ENCODE results near the gene SFI1.
"Not testable (repeated sequence)": the region's sequence is repeated elsewhere in the genome, so short reads cannot be mapped to it uniquely, and the experiment has no call there.

The SFI1 gene

DNA sequence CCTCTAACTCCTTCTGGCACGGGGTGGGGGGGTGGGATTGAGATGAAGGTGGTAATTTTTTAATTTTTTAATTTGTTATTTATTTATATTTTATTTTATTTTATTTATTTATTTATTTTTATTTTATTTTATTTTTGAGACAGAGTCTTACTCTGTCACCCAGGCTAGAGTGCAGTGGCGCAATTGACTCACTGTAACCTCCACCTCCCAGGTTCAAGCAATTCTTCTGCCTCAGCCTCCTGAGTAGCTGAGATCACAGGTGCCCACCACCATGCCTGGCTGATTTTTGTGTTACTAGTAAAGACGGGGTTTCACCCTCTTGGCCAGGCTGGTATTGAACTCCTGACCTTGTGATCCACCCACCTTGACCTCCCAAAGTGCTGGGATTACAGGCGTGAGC is 43.8 kb downstream of the SFI1 start:
- not testable (repeated sequence) for H2BK12ac ChIP-seq (ENCODE audit: low read length); H2AFZ ChIP-seq (ENCODE audit: low read length); H3K27ac ChIP-seq (replicated peaks; ENCODE audit: low read length); H2BK5ac ChIP-seq (ENCODE audit: low read length); H4K91ac ChIP-seq (ENCODE audit: low read depth, low read length, poor library complexity); H3K14ac ChIP-seq (ENCODE audit: low read length); H2BK120ac ChIP-seq (ENCODE audit: low read depth, low read length); H3K18ac ChIP-seq (ENCODE audit: low read length); H3K23ac ChIP-seq (ENCODE audit: low read depth, low read length, poor library complexity); H3K9me3 ChIP-seq (replicated peaks in 1 of 2; ENCODE audit: control insufficient read depth in 2 of 2, insufficient read depth in 1 of 2, low read depth in 1 of 2, low read length in 2 of 2); H3K4me3 ChIP-seq (ENCODE audit: low read length in 2 of 2); H3K27me3 ChIP-seq (ENCODE audit: control insufficient read depth in 3 of 3, insufficient read depth in 3 of 3, low read depth in 1 of 3, low read length in 3 of 3); H2AK5ac ChIP-seq (ENCODE audit: low read depth, low read length); H3K4me2 ChIP-seq (ENCODE audit: insufficient read depth, low read length, poor library complexity, severe bottlenecking); H3K4me1 ChIP-seq (ENCODE audit: control insufficient read depth in 2 of 2, insufficient read depth in 1 of 2, low read depth in 1 of 2, low read length in 2 of 2); H4K8ac ChIP-seq (ENCODE audit: low read depth, low read length); H3K9ac ChIP-seq (ENCODE audit: low read depth, low read length, poor library complexity); H3K4ac ChIP-seq (ENCODE audit: low read length); H3K79me1 ChIP-seq (ENCODE audit: low read depth, low read length); DNase-seq (ENCODE audit: low spot score); H2BK15ac ChIP-seq (ENCODE audit: low read length)
- H3K36me3 ChIP-seq (replicated peaks in 1 of 2; ENCODE audit: control insufficient read depth in 2 of 2, insufficient read depth in 2 of 2, low read length in 2 of 2): peaks cover 0 to 12% of the 10 kb centered on the region in 2 donors
- WGBS, 2 donors (ENCODE audit: extremely low coverage in 2 of 2, insufficient read length in 2 of 2, insufficient replicate concordance in 1 of 2): no CpG with 5 or more reads among the region's 4 CpGs

GRCh38 chr22:31540966-31541365 is 44.6 kb downstream of the SFI1 start:
- no peak for DNase-seq (ENCODE audit: low spot score)
- Histone ChIP-seq H2BK12ac (ENCODE audit: low read length) (no peak overlapping the region), H3K36me3 (replicated peaks in 1 of 2; ENCODE audit: control insufficient read depth in 2 of 2, insufficient read depth in 2 of 2, low read length in 2 of 2) (peaks cover 0 to 14% of the 10 kb centered on the region in 2 donors), H2BK15ac (ENCODE audit: low read length) (no peak overlapping the region), H4K8ac (ENCODE audit: low read depth, low read length) (no peak overlapping the region), H3K27me3 (ENCODE audit: control insufficient read depth in 3 of 3, insufficient read depth in 3 of 3, low read depth in 1 of 3, low read length in 3 of 3) (no peaks in the 10 kb centered on the region), H3K18ac (ENCODE audit: low read length) (no peak overlapping the region), H2BK5ac (ENCODE audit: low read length) (no peak overlapping the region), H3K79me1 (ENCODE audit: low read depth, low read length) (peaks cover 2% of the 10 kb centered on the region), H3K4ac (ENCODE audit: low read length) (no peak overlapping the region), H3K9me3 (replicated peaks in 1 of 2; ENCODE audit: control insufficient read depth in 2 of 2, insufficient read depth in 1 of 2, low read depth in 1 of 2, low read length in 2 of 2) (no peaks in the 10 kb centered on the region), H3K4me2 (ENCODE audit: insufficient read depth, low read length, poor library complexity, severe bottlenecking) (no peak overlapping the region), H3K4me1 (ENCODE audit: control insufficient read depth in 2 of 2, insufficient read depth in 1 of 2, low read depth in 1 of 2, low read length in 2 of 2) (no peaks in the 10 kb centered on the region), H2AFZ (ENCODE audit: low read length) (no peak overlapping the region), H3K23ac (ENCODE audit: low read depth, low read length, poor library complexity) (no peak overlapping the region), H3K14ac (ENCODE audit: low read length) (no peak overlapping the region), H4K91ac (ENCODE audit: low read depth, low read length, poor library complexity) (no peak overlapping the region), H3K27ac (replicated peaks; ENCODE audit: low read length) (no peak overlapping the region), H3K4me3 (ENCODE audit: low read length in 2 of 2) (no peak overlapping the region), H2AK5ac (ENCODE audit: low read depth, low read length) (no peak overlapping the region), H3K9ac (ENCODE audit: low read depth, low read length, poor library complexity) (no peak overlapping the region), H2BK120ac (ENCODE audit: low read depth, low read length) (no peak overlapping the region)
- no CpG with 5 or more reads among the region's 5 CpGs for WGBS, 2 donors (ENCODE audit: extremely low coverage in 2 of 2, insufficient read length in 2 of 2, insufficient replicate concordance in 1 of 2)

DNA sequence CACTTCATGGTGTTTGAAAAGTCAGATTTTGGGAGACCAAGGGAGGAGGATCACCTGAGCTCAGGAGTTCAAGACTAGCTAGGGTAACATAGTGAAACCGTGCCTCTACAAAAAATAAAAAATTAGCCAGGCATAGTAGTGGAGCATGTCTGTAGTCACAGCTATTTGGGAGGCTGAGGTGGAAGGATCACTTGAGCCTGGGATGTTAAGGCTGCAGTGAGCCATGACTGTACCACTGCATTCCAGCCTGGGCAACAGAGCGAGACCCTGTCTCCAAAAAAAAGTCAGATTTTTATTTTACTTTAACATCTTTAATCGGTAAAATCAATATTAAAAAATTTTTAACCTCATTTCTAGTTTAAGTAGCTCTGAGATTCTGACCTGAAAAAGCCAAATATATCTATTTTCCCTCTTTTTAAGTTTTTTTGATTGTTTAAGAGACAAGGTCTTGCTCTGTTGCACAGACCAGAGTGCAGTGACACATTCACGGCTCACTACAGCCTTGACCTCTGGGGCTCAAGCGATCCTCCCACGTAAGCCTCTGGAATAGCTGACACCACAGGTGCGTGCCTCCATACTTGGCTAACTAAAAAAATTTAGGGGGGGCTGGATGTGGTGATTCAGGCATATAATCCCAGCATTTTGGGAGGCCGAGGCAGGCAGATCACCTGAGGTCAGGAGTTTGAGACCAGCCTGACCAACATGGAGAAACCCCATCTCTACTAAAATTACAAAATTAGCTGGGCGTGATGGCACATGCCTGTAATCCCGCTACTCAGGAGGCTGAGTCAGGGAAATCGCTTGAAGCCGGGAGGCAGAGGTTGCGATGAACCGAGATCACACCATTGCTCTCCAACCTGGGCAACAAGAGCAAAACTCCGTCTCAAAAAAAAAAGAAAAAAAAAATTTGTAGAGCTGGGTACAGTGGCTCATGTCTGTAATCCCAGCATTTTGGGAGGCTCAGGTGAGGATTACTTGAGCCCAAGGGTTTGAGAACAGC is 48.4 kb downstream of the SFI1 start:
- no peak overlapping the region for H3K23ac ChIP-seq (ENCODE audit: low read depth, low read length, poor library complexity)
- 100% methylated on average over 1 of the region's 15 CpGs; no CpG with 5 or more reads in 1 of the 2 donors for WGBS, 2 donors (ENCODE audit: extremely low coverage in 2 of 2, insufficient read length in 2 of 2, insufficient replicate concordance in 1 of 2)
- no peaks in the 10 kb centered on the region for H3K4me1 ChIP-seq (ENCODE audit: control insufficient read depth in 2 of 2, insufficient read depth in 1 of 2, low read depth in 1 of 2, low read length in 2 of 2)
- H2BK120ac ChIP-seq (ENCODE audit: low read depth, low read length): no peak overlapping the region
- H3K9ac ChIP-seq (ENCODE audit: low read depth, low read length, poor library complexity): no peak overlapping the region
- H3K14ac ChIP-seq (ENCODE audit: low read length): no peak overlapping the region
- no peak overlapping the region for H3K4me3 ChIP-seq (ENCODE audit: low read length in 2 of 2)
- no peak overlapping the region for H2BK5ac ChIP-seq (ENCODE audit: low read length)
- H3K27me3 ChIP-seq (ENCODE audit: control insufficient read depth in 3 of 3, insufficient read depth in 3 of 3, low read depth in 1 of 3, low read length in 3 of 3): no peaks in the 10 kb centered on the region
- H3K4ac ChIP-seq (ENCODE audit: low read length): no peak overlapping the region
- no peak overlapping the region for H2AK5ac ChIP-seq (ENCODE audit: low read depth, low read length)
- H3K9me3 ChIP-seq (replicated peaks in 1 of 2; ENCODE audit: control insufficient read depth in 2 of 2, insufficient read depth in 1 of 2, low read depth in 1 of 2, low read length in 2 of 2): no peaks in the 10 kb centered on the region
- no peak overlapping the region for H2BK15ac ChIP-seq (ENCODE audit: low read length)
- no peak overlapping the region for H3K4me2 ChIP-seq (ENCODE audit: insufficient read depth, low read length, poor library complexity, severe bottlenecking)
- H3K27ac ChIP-seq (replicated peaks; ENCODE audit: low read length): no peak overlapping the region
- no peak overlapping the region for H2BK12ac ChIP-seq (ENCODE audit: low read length)
- peaks cover 2% of the 10 kb centered on the region for H3K79me1 ChIP-seq (ENCODE audit: low read depth, low read length)
- no peak overlapping the region for H4K8ac ChIP-seq (ENCODE audit: low read depth, low read length)
- H3K18ac ChIP-seq (ENCODE audit: low read length): no peak overlapping the region
- DNase-seq (ENCODE audit: low spot score): no peak
- no peak overlapping the region for H2AFZ ChIP-seq (ENCODE audit: low read length)
- H3K36me3 ChIP-seq (replicated peaks in 1 of 2; ENCODE audit: control insufficient read depth in 2 of 2, insufficient read depth in 2 of 2, low read length in 2 of 2): peaks cover 0 to 24% of the 10 kb centered on the region in 2 donors
- no peak overlapping the region for H4K91ac ChIP-seq (ENCODE audit: low read depth, low read length, poor library complexity)

- Histone ChIP-seq H3K27ac (replicated peaks; ENCODE audit: low read length) (no peak overlapping the region), H3K9ac (ENCODE audit: low read depth, low read length, poor library complexity) (no peak overlapping the region), H2BK5ac (ENCODE audit: low read length) (no peak overlapping the region), H3K9me3 (replicated peaks in 1 of 2; ENCODE audit: control insufficient read depth in 2 of 2, insufficient read depth in 1 of 2, low read depth in 1 of 2, low read length in 2 of 2) (no peaks in the 10 kb centered on the region), H3K4me2 (ENCODE audit: insufficient read depth, low read length, poor library complexity, severe bottlenecking) (no peak overlapping the region), H2BK12ac (ENCODE audit: low read length) (no peak overlapping the region), H4K8ac (ENCODE audit: low read depth, low read length) (no peak overlapping the region), H3K79me1 (ENCODE audit: low read depth, low read length) (no peaks in the 10 kb centered on the region), H3K4me3 (ENCODE audit: low read length in 2 of 2) (no peak overlapping the region), H3K14ac (ENCODE audit: low read length) (no peak overlapping the region), H4K91ac (ENCODE audit: low read depth, low read length, poor library complexity) (no peak overlapping the region), H3K18ac (ENCODE audit: low read length) (no peak overlapping the region), H3K23ac (ENCODE audit: low read depth, low read length, poor library complexity) (no peak overlapping the region), H3K4ac (ENCODE audit: low read length) (no peak overlapping the region), H2BK15ac (ENCODE audit: low read length) (no peak overlapping the region), H3K36me3 (replicated peaks in 1 of 2; ENCODE audit: control insufficient read depth in 2 of 2, insufficient read depth in 2 of 2, low read length in 2 of 2) (peaks cover 0 to 57% of the 10 kb centered on the region in 2 donors), H2AK5ac (ENCODE audit: low read depth, low read length) (no peak overlapping the region), H3K27me3 (ENCODE audit: control insufficient read depth in 3 of 3, insufficient read depth in 3 of 3, low read depth in 1 of 3, low read length in 3 of 3) (no peaks in the 10 kb centered on the region), H3K4me1 (ENCODE audit: control insufficient read depth in 2 of 2, insufficient read depth in 1 of 2, low read depth in 1 of 2, low read length in 2 of 2) (no peaks in the 10 kb centered on the region), H2AFZ (ENCODE audit: low read length) (no peak overlapping the region), H2BK120ac (ENCODE audit: low read depth, low read length) (no peak overlapping the region)
- no peak for DNase-seq (ENCODE audit: low spot score)
- WGBS, 2 donors (ENCODE audit: extremely low coverage in 2 of 2, insufficient read length in 2 of 2, insufficient replicate concordance in 1 of 2): no CpG with 5 or more reads among the region's 4 CpGs
Observed at GRCh38 chr22:31550871-31551370, 54.6 kb downstream of the SFI1 start.

Measured in neuronal stem cell (in vitro differentiated cells).